GM12878 (cell line): ENCODE data around the gene BIRC7. TPM values are rescaled to one million over a fixed set of nuclear protein-coding genes. Genes with fewer than 3 reads are reported as not detected.
A peak's percentile ranks its signal among the peaks of the same experiment; 100 is the strongest.

ENCODE experiments used
- ATAC-seq: fragments of 200-7000 bp; cut with Tn5 transposase; 3 replicates; pipeline ENCODE4 v1.9.1; 2020; ENCODE audit warnings: mild to moderate bottlenecking, moderate library complexity
- Bru-seq: library from RNA; stranded (reverse); fragments of 400-500 nt; gene quantifications from one replicate; lab custom pipeline; 2021; lab: Mats Ljungman, UMichigan
- BruChase-seq, 2 experiments: library from RNA; stranded (reverse); fragments of 400-500 nt; gene quantifications; one replicate each; lab custom pipeline; 2021; lab: Mats Ljungman, UMichigan
- BruUV-seq: library from RNA; stranded (reverse); fragments of 400-500 nt; replicated peaks from 2 replicates; lab custom pipeline; 2021; lab: Mats Ljungman, UMichigan
- CTCF ChIA-PET: fragments of 300-600 bp; sonication (Branson Sonifier 250); formaldehyde crosslinking; extraction: SDS; loops from one replicate; lab custom pipeline; 2021; ENCODE audit warnings: inconsistent platforms; lab: Yijun Ruan, JAX
- POLR2A ChIA-PET: fragments of 350-600 bp; formaldehyde crosslinking; extraction: SDS; loops from one replicate; lab custom pipeline; 2021; ENCODE audit warnings: inconsistent platforms; lab: Charles Lee
- RAD21 ChIA-PET: fragments of 300-600 bp; sonication (Branson Sonifier 250); formaldehyde crosslinking; loops from one replicate; lab custom pipeline; 2023; ENCODE audit warnings: antibody characterized with exemption; ENCODE audit not compliant: unreplicated experiment; lab: Charles Lee
- SMC1A ChIA-PET: fragments of 300-600 bp; sonication (Branson Sonifier 250); formaldehyde crosslinking; loops from one replicate; lab custom pipeline; 2023; ENCODE audit not compliant: unreplicated experiment, uncharacterized antibody; lab: Charles Lee
- DNase-seq: peaks from one replicate; pipeline ENCODE4 v3.0.0-alpha.2; 2011; ENCODE audit warnings: low read depth, low spot score
- FAIRE-seq: peaks from 3 replicates; lab custom pipeline; 2011; peaks lifted over from hg19 to GRCh38; lab: Jason Lieb, UNC
- H2AFZ ChIP-seq: 2 replicates; pipeline ENCODE4 v1.6.0; 2011; ENCODE audit warnings: low read depth, low read length, control low read depth; ENCODE audit not compliant: control insufficient read depth
- H3K27ac ChIP-seq: 2 replicates; pipeline ENCODE4 v1.5.1; 2011; ENCODE audit warnings: control low read depth; ENCODE audit not compliant: control insufficient read depth, insufficient read depth
- H3K27me3 ChIP-seq, 2 experiments: replicated peaks in 1 of 2; 2 replicates each; pipeline versions ENCODE4 v1.6.0 to v1.6.1; 2011; ENCODE audit warnings: low read length in 1 of 2; ENCODE audit not compliant: control insufficient read depth in 2 of 2, insufficient read depth in 2 of 2
- H3K36me3 ChIP-seq, 2 experiments: 2 replicates each; pipeline ENCODE4 v1.5.1; 2011; ENCODE audit warnings: low read length in 1 of 2; ENCODE audit not compliant: control insufficient read depth in 2 of 2, insufficient read depth in 2 of 2
- H3K4me1 ChIP-seq: 2 replicates; pipeline ENCODE4 v1.6.1; 2011; ENCODE audit warnings: mild to moderate bottlenecking, low read length, moderate library complexity, mixed read lengths; ENCODE audit not compliant: control insufficient read depth, insufficient read depth
- H3K4me2 ChIP-seq: 2 replicates; pipeline ENCODE4 v1.6.0; 2011; ENCODE audit warnings: control low read depth; ENCODE audit not compliant: control insufficient read depth, insufficient read depth
- H3K4me3 ChIP-seq: fragments of 200-600 bp; sonication (generic); 2 replicates; pipeline ENCODE4 v1.5.1; 2016
- H3K79me2 ChIP-seq: 2 replicates; pipeline ENCODE4 v1.6.0; 2011; ENCODE audit warnings: low read length; ENCODE audit not compliant: control insufficient read depth, insufficient read depth
- H3K9ac ChIP-seq: 2 replicates; pipeline ENCODE4 v1.8.0; 2011; ENCODE audit warnings: low read length, control low read depth, mixed read lengths; ENCODE audit not compliant: control insufficient read depth, insufficient read depth
- H3K9me3 ChIP-seq: replicated peaks from 3 replicates; pipeline ENCODE4 v1.5.1; 2011; ENCODE audit warnings: mild to moderate bottlenecking, low read length; ENCODE audit not compliant: control insufficient read depth, insufficient read depth
- H4K20me1 ChIP-seq: 2 replicates; pipeline ENCODE4 v1.6.0; 2011; ENCODE audit not compliant: control insufficient read depth, insufficient read depth
- CBX3 ChIP-seq: fragments of 200-600 bp; sonication (generic); IDR thresholded peaks from 2 replicates; pipeline ENCODE4 v1.6.1; 2016; ENCODE audit warnings: low read depth, borderline replicate concordance
- CHD1 ChIP-seq: IDR thresholded peaks from 2 replicates; pipeline ENCODE4 v1.6.1; 2012; ENCODE audit warnings: low read depth, low read length, improper control_type of control experiment
- E2F8 ChIP-seq: fragments of 450-650 bp; IDR thresholded peaks from 2 replicates; pipeline ENCODE4 v1.6.1; 2018; ENCODE audit warnings: mild to moderate bottlenecking, low read depth, moderate library complexity; ENCODE audit not compliant: partially characterized antibody
- EED ChIP-seq: sonication (generic); IDR thresholded peaks from 2 replicates; pipeline ENCODE4 v1.6.1; 2016; ENCODE audit warnings: antibody characterized with exemption, low read depth
- EGR1 ChIP-seq, 2 experiments: IDR thresholded peaks; 1 replicate in 1 of 2; 2 replicates in 1 of 2; pipeline ENCODE4 v1.6.1; 2011 to 2012; ENCODE audit warnings: low read depth in 2 of 2, low read length in 2 of 2, borderline replicate concordance in 1 of 2, mild to moderate bottlenecking in 1 of 2, moderate library complexity in 1 of 2
- IKZF2 ChIP-seq, 2 experiments: fragments of 450-650 bp; IDR thresholded peaks; 2 replicates each; pipeline ENCODE4 v1.6.1; 2017; ENCODE audit warnings: mild to moderate bottlenecking in 2 of 2, moderate library complexity in 2 of 2
- NFIC ChIP-seq: IDR thresholded peaks from 2 replicates; pipeline ENCODE4 v1.6.1; 2012; ENCODE audit warnings: low read depth, mild to moderate bottlenecking, inconsistent platforms, low read length, moderate library complexity
- NR2F1 ChIP-seq: fragments of 450-650 bp; conservative IDR thresholded peaks from 2 replicates; pipeline ENCODE4 v1.6.1; 2017; ENCODE audit warnings: mild to moderate bottlenecking
- PAX5 ChIP-seq: IDR thresholded peaks from 2 replicates; pipeline ENCODE4 v1.6.1; 2011; ENCODE audit warnings: low read depth, low read length, borderline replicate concordance
- RFX5 ChIP-seq: IDR thresholded peaks from 2 replicates; pipeline ENCODE4 v1.6.1; 2011; ENCODE audit warnings: low read depth, low read length, improper control_type of control experiment
- SMAD1 ChIP-seq: fragments of 450-650 bp; IDR thresholded peaks from 2 replicates; pipeline ENCODE4 v1.6.1; 2018; ENCODE audit warnings: mild to moderate bottlenecking, low read depth; ENCODE audit not compliant: partially characterized antibody
- WGBS: methylation state at CpG from one replicate; pipeline ENCODE4 v1.1.6; 2016; ENCODE audit warnings: low lambda C conversion rate; ENCODE audit not compliant: insufficient replicate concordance, insufficient coverage; ENCODE audit errors: missing lambda C conversion rate; 5-methylcytosine and 5-hydroxymethylcytosine counted together
- in situ Hi-C: fragments of 300-500 bp; cut with MboI; formaldehyde crosslinking; loops from 9 replicates; pipeline ENCODE4 v1.14.3; 2018; ENCODE audit warnings: mixed read lengths
- intact Hi-C: fragments of 100-400 bp; cut with micrococcal nuclease; formaldehyde crosslinking; loops from one replicate; pipeline ENCODE4 v1.14.2; 2022; ENCODE audit not compliant: unreplicated experiment
- long read RNA-seq, 2 experiments: library from polyadenylated mRNA; unstranded; transcript quantifications; one replicate each; pipeline ENCODE4 v2.0.0, GENCODE V29; 2019 to 2020
- polyA minus RNA-seq, 3 experiments: library from RNA; depleted of rRNA, polyadenylated mRNA; stranded (reverse); fragments of >200 nt; gene quantifications; 2 replicates each; pipeline ENCODE4 v1.2.3, GENCODE V29; 2011
- polyA plus RNA-seq, 11 experiments: library from polyadenylated mRNA; depleted of rRNA in 4 of 11; unstranded in 6 of 11; stranded (reverse) in 5 of 11; fragments of >200 nt; fragmentation: Nextera tagmentation in 4 of 11; fragmentation: Illumina TruSeq in 1 of 11; extraction: Ambion mirVana in 4 of 11; extraction: Trizol in 1 of 11; gene quantifications; 1 replicate in 1 of 11; 2 replicates in 10 of 11; pipeline versions ENCODE4 v1.2.1 to v1.2.3, GENCODE V29; 2011 to 2016; ENCODE audit warnings: inconsistent platforms in 2 of 11, missing spikeins in 2 of 11, low read depth in 1 of 11
- total RNA-seq, 4 experiments: library from RNA; depleted of rRNA in 3 of 4; stranded (reverse); fragments of >200 nt in 3 of 4; fragmentation: Illumina TruSeq in 1 of 4; extraction: Trizol in 1 of 4; gene quantifications; 2 replicates each; pipeline versions ENCODE4 v1.2.1 to v1.2.3, GENCODE V29; 2013 to 2021
- TF ChIP-seq, protein P1 (sequence below): fragments of 450-650 bp; formaldehyde crosslinking; IDR thresholded peaks from 2 replicates; pipeline ENCODE4 v1.4.0; 2020; ENCODE audit warnings: mild to moderate bottlenecking, moderate library complexity
- TF ChIP-seq, protein P2 (sequence below): IDR thresholded peaks from 2 replicates; pipeline ENCODE4 v1.6.1; 2012; ENCODE audit warnings: low read depth, low read length, improper control_type of control experiment

BIRC7 gene
- 27.4 and 27.6 TPM in 2 replicates for total RNA-seq (2013; cell fraction: nucleolus; rRNA removed)
- total RNA-seq (2014; rRNA removed) = 0.11 TPM in 1 of 2 replicates, not detected in the other
- not detected in 2 replicates for total RNA-seq (2014; rRNA removed; fragmentation: Illumina TruSeq; extraction: Trizol)
- not detected in 2 replicates for total RNA-seq (2021)
- 0.29 TPM for polyA plus RNA-seq (2011; ENCODE audit: low read depth)
- polyA plus RNA-seq (2011; rRNA removed) = 0.26 and 0.31 TPM in 2 replicates
- 0.99 and 1.1 TPM in 2 replicates for polyA plus RNA-seq (2011; cell fraction: cytosol; rRNA removed)
- 4.9 and 10.3 TPM in 2 replicates for polyA plus RNA-seq (2011; cell fraction: nucleus; rRNA removed)
- 1.2 and 4.0 TPM in 2 replicates for polyA plus RNA-seq (2012)
- polyA plus RNA-seq (2014; fragmentation: Illumina TruSeq; extraction: Trizol) = not detected in 2 replicates
- not detected for polyA plus RNA-seq (2014; fragmentation: Nextera tagmentation; extraction: Ambion mirVana)
- polyA plus RNA-seq (2014; rRNA removed) = 0.08 TPM in 1 of 2 replicates, not detected in the other
- polyA plus RNA-seq (2016; fragmentation: Nextera tagmentation; extraction: Ambion mirVana) = not detected
- polyA minus RNA-seq (2011; rRNA and poly(A)+ RNA removed) = 0.66 and 1.3 TPM in 2 replicates
- not detected in 2 replicates for polyA minus RNA-seq (2011; cell fraction: cytosol; rRNA and poly(A)+ RNA removed)
- polyA minus RNA-seq (2011; cell fraction: nucleus; rRNA and poly(A)+ RNA removed) = 1.7 and 2.4 TPM in 2 replicates
- Bru-seq, nascent RNA = percentile 12 among the genes with signal in this experiment
- not detected for BruChase-seq, experiment 1, labeled RNA remaining after a 6-hour chase
- percentile 22 among the genes with signal in this experiment for BruChase-seq, experiment 2, labeled RNA remaining after a 2-hour chase
- long read RNA-seq, experiment 1 = 0 reads
- long read RNA-seq, experiment 2 = 0 reads

DNA sequence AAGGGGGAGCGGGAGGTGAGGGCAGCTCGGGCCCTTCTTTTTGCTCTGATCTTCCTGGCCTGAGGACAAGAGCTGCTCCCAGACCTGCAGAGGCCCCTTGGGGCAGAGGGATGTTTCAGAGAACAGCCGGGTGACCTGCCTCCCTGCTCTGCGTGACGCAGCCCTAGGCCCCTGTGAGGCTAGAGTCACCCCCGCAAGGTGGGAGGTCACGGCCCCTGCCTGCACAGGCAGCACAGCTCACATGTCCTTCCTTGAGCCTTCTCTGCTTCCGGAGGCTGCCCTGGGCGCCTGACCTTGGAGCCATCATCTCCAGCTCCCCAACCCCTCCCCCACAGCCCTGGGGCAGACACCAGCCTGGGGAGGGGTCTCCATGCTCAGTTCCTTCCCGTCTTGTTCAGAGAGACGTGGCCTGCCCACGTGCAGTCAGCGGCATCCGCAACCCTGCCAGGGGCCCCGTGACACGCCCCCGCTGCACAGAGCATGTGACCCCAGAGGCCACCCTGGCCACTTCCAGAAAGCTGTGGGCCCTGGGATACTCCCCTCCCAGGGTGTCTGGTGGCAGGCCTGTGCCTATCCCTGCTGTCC, at the start of gene BIRC7:
BIRC7 (plus strand) TSS at position 507 of the 585 bp plus-strand sequence. CDS start 192 bp downstream, outside the sequence.
- no peaks in the 10 kb centered on the region for H3K9me3 ChIP-seq
- POLR2A ChIA-PET = no interaction called here
- in situ Hi-C loops = no loop called here
- no peaks in the 10 kb centered on the region for H4K20me1 ChIP-seq
- SMC1A ChIA-PET = no interaction called here
- CTCF ChIA-PET = interaction anchor here (2.9 kb wide), 1 partner anchor 13 kb away, joined by 25 read pairs; no protein-coding TSS in a partner anchor
- no TSS peak for BruUV-seq
- H3K9ac ChIP-seq = no peak within 1 kb of the TSS
- WGBS = 5% methylated on average over 13 of the region's 17 CpGs
- H3K79me2 ChIP-seq = no peaks in the 10 kb centered on the region
- H3K36me3 ChIP-seq = no peaks in the 10 kb centered on the region
- RAD21 ChIA-PET = interaction anchor here (1.4 kb wide), 1 partner anchor 13 kb away, joined by 6 read pairs; no protein-coding TSS in a partner anchor
- intact Hi-C loops = no loop called here
- no peak within 1 kb of the TSS for H2AFZ ChIP-seq
- DNase-seq = no peak
- H3K4me3 ChIP-seq = no peak within 1 kb of the TSS
- H3K4me2 ChIP-seq = no peak within 1 kb of the TSS
- H3K27me3 ChIP-seq = peaks cover 2 to 3% of the 10 kb centered on the region in 2 experiments; a peak in 3 of 4 replicates
- no peaks in the 10 kb centered on the region for H3K4me1 ChIP-seq
- H3K27ac ChIP-seq = no peak within 1 kb of the TSS
- ATAC-seq = no peak
- no peak for FAIRE-seq
- TF ChIP-seq, protein P1, sequence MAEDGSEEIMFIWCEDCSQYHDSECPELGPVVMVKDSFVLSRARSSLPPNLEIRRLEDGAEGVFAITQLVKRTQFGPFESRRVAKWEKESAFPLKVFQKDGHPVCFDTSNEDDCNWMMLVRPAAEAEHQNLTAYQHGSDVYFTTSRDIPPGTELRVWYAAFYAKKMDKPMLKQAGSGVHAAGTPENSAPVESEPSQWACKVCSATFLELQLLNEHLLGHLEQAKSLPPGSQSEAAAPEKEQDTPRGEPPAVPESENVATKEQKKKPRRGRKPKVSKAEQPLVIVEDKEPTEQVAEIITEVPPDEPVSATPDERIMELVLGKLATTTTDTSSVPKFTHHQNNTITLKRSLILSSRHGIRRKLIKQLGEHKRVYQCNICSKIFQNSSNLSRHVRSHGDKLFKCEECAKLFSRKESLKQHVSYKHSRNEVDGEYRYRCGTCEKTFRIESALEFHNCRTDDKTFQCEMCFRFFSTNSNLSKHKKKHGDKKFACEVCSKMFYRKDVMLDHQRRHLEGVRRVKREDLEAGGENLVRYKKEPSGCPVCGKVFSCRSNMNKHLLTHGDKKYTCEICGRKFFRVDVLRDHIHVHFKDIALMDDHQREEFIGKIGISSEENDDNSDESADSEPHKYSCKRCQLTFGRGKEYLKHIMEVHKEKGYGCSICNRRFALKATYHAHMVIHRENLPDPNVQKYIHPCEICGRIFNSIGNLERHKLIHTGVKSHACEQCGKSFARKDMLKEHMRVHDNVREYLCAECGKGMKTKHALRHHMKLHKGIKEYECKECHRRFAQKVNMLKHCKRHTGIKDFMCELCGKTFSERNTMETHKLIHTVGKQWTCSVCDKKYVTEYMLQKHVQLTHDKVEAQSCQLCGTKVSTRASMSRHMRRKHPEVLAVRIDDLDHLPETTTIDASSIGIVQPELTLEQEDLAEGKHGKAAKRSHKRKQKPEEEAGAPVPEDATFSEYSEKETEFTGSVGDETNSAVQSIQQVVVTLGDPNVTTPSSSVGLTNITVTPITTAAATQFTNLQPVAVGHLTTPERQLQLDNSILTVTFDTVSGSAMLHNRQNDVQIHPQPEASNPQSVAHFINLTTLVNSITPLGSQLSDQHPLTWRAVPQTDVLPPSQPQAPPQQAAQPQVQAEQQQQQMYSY (CRISPR knock-in tag) = no peak
- TF ChIP-seq PAX5 = peak; percentile 54; the same call in 1 of the 2 replicates
- peak; percentile 28; the same call in 1 of the 2 replicates for TF ChIP-seq NR2F1
- no peak for TF ChIP-seq CHD1
- TF ChIP-seq CBX3 = no peak
- TF ChIP-seq EED = no peak
- TF ChIP-seq NFIC = no peak
- TF ChIP-seq SMAD1 = no peak
- no peak for TF ChIP-seq IKZF2 (IDR thresholded peaks at IDR 0.05)
- TF ChIP-seq, protein P2, sequence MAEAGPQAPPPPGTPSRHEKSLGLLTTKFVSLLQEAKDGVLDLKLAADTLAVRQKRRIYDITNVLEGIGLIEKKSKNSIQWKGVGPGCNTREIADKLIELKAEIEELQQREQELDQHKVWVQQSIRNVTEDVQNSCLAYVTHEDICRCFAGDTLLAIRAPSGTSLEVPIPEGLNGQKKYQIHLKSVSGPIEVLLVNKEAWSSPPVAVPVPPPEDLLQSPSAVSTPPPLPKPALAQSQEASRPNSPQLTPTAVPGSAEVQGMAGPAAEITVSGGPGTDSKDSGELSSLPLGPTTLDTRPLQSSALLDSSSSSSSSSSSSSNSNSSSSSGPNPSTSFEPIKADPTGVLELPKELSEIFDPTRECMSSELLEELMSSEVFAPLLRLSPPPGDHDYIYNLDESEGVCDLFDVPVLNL = no peak
- TF ChIP-seq RFX5 = no peak
- TF ChIP-seq E2F8 = no peak
- TF ChIP-seq EGR1 (IDR thresholded peaks at IDR 0.05; ENCODE audit: borderline replicate concordance in 1 of 2, low read depth in 2 of 2, low read length in 2 of 2) = peak in 1 of 2 experiments; percentile 42; a peak in 1 of 3 replicates
